HepG2 (cell line): ENCODE measurements around the gene CHKB. TPM values are rescaled to one million over a fixed set of nuclear protein-coding genes. Genes with fewer than 3 reads are reported as not detected.

ENCODE experiments used
- ATAC-seq: fragments of 200-7000 bp; cut with Tn5 transposase; 3 replicates; pipeline ENCODE4 v1.9.1; 2020; ENCODE audit warnings: mild to moderate bottlenecking, moderate library complexity
- BruUV-seq: library from RNA; stranded (reverse); fragments of 400-500 nt; replicated peaks from 2 replicates; lab custom pipeline; 2021; lab: Mats Ljungman, UMichigan
- CTCF ChIA-PET: fragments of 300-600 bp; formaldehyde crosslinking; extraction: SDS; loops from one replicate; lab custom pipeline; 2021; ENCODE audit warnings: low total read pairs, inconsistent platforms, low intra/inter-chr PET ratio; lab: Yijun Ruan, JAX
- POLR2A ChIA-PET: fragments of 350-600 bp; sonication (Branson Sonifier 250); formaldehyde crosslinking; loops from one replicate; lab custom pipeline; 2020; ENCODE audit warnings: antibody characterized with exemption, inconsistent platforms; lab: Yijun Ruan, JAX
- DNase-seq: peaks from one replicate; pipeline ENCODE4 v3.0.0-alpha.2; 2015; ENCODE audit warnings: low spot score
- FAIRE-seq: peaks from 3 replicates; lab custom pipeline; 2011; peaks lifted over from hg19 to GRCh38; lab: Jason Lieb, UNC
- H2AFZ ChIP-seq: one replicate; pipeline ENCODE4 v1.6.1; 2011; ENCODE audit warnings: low read length, inconsistent platforms
- H3K27ac ChIP-seq: fragments of 300-600 bp; 3 replicates; pipeline ENCODE4 v1.8.0; 2011; ENCODE audit warnings: mixed run types, mild to moderate bottlenecking, mixed read lengths, low read length, inconsistent platforms; ENCODE audit not compliant: insufficient read depth; ENCODE audit errors: extremely low read length
- H3K27me3 ChIP-seq, 2 experiments: fragments of 200-600 bp in 1 of 2; 2 replicates in 1 of 2; 3 replicates in 1 of 2; pipeline versions ENCODE4 v1.6.0 to v1.8.0; 2011; ENCODE audit warnings: low read length in 2 of 2, mild to moderate bottlenecking in 2 of 2, moderate library complexity in 2 of 2, inconsistent platforms in 1 of 2; ENCODE audit not compliant: insufficient read depth in 2 of 2, control insufficient read depth in 1 of 2
- H3K36me3 ChIP-seq, 2 experiments: fragments of 200-600 bp in 1 of 2; replicated peaks in 1 of 2; 2 replicates in 1 of 2; 3 replicates in 1 of 2; pipeline versions ENCODE4 v1.5.1 to v1.8.0; 2011; ENCODE audit warnings: low read length in 2 of 2, inconsistent platforms in 1 of 2; ENCODE audit not compliant: insufficient read depth in 2 of 2, control insufficient read depth in 1 of 2
- H3K4me1 ChIP-seq: 2 replicates; pipeline ENCODE4 v1.5.1; 2012; ENCODE audit warnings: low read length, inconsistent platforms; ENCODE audit not compliant: insufficient read depth
- H3K4me2 ChIP-seq: 2 replicates; pipeline ENCODE4 v1.6.0; 2011; ENCODE audit warnings: low read depth, low read length, inconsistent platforms
- H3K4me3 ChIP-seq, 3 experiments: fragments of 200-600 bp in 1 of 3; sonication (generic), shearing (Covaris generic) in 1 of 3; replicated peaks in 1 of 3; 2 replicates each; pipeline ENCODE4 v1.5.1; 2011 to 2016; ENCODE audit warnings: low read length in 3 of 3, inconsistent platforms in 2 of 3, low read depth in 2 of 3, mild to moderate bottlenecking in 2 of 3, control low read depth in 1 of 3, mixed read lengths in 1 of 3; ENCODE audit not compliant: insufficient read depth in 1 of 3
- H3K79me2 ChIP-seq: one replicate; pipeline ENCODE4 v1.6.1; 2011; ENCODE audit warnings: low read length, inconsistent platforms; ENCODE audit not compliant: insufficient read depth
- H3K9ac ChIP-seq: 2 replicates; pipeline ENCODE4 v1.6.0; 2011; ENCODE audit warnings: mild to moderate bottlenecking, low read depth, low read length, inconsistent platforms; ENCODE audit not compliant: insufficient read depth
- H3K9me3 ChIP-seq: 2 replicates; pipeline ENCODE4 v1.5.1; 2012; ENCODE audit warnings: mild to moderate bottlenecking, low read length
- H4K20me1 ChIP-seq: 2 replicates; pipeline ENCODE4 v1.6.0; 2011; ENCODE audit warnings: inconsistent platforms, mild to moderate bottlenecking, low read length, moderate library complexity; ENCODE audit not compliant: insufficient read depth
- EED ChIP-seq: sonication (generic); formaldehyde crosslinking; IDR thresholded peaks from 2 replicates; pipeline ENCODE4 v1.5.0; 2020; ENCODE audit warnings: mild to moderate bottlenecking, missing genetic modification reagents
- IRF1 ChIP-seq: sonication (generic); formaldehyde crosslinking; IDR thresholded peaks from 2 replicates; pipeline ENCODE4 v1.4.0; 2020; ENCODE audit warnings: low read depth, mild to moderate bottlenecking, missing genetic modification reagents
- MYNN ChIP-seq: sonication (generic); formaldehyde crosslinking; IDR thresholded peaks from 2 replicates; pipeline ENCODE4 v1.4.0; 2020; ENCODE audit warnings: mild to moderate bottlenecking, low read depth, missing genetic modification reagents
- MYPOP ChIP-seq: sonication (generic); formaldehyde crosslinking; IDR thresholded peaks from 2 replicates; pipeline ENCODE4 v1.8.1; 2023; ENCODE audit warnings: mild to moderate bottlenecking, moderate library complexity, missing genetic modification reagents
- NR2F1 ChIP-seq, 2 experiments: fragments of 450-650 bp in 1 of 2; formaldehyde crosslinking in 1 of 2; IDR thresholded peaks; 2 replicates each; pipeline versions ENCODE4 v1.5.0 to v1.6.1; 2016 to 2020; ENCODE audit warnings: mild to moderate bottlenecking in 1 of 2, missing compliant biosample characterization in 1 of 2, missing genetic modification reagents in 1 of 2, moderate library complexity in 1 of 2
- PCBP2 ChIP-seq: fragments of 200-400 bp; formaldehyde crosslinking; optimal IDR thresholded peaks from 2 replicates; pipeline ENCODE3; 2018; ENCODE audit warnings: low read length, low read depth; ENCODE audit not compliant: poor library complexity, severe bottlenecking
- RFXANK ChIP-seq: IDR thresholded peaks from 2 replicates; pipeline ENCODE4 v1.6.1; 2016
- TBP ChIP-seq: sonication (generic); formaldehyde crosslinking; IDR thresholded peaks from 2 replicates; pipeline ENCODE4 v1.5.0; 2020; ENCODE audit warnings: missing genetic modification reagents
- ZFP36 ChIP-seq: fragments of 150-350 bp; IDR thresholded peaks from 2 replicates; pipeline ENCODE4 v1.6.1; 2018; ENCODE audit warnings: borderline replicate concordance, low read length, low read depth; ENCODE audit not compliant: partially characterized antibody
- ZNF3 ChIP-seq: IDR thresholded peaks from 2 replicates; pipeline ENCODE4 v1.7.0; 2017; ENCODE audit warnings: inconsistent platforms
- ZNF331 ChIP-seq: sonication (generic); formaldehyde crosslinking; IDR thresholded peaks from 2 replicates; pipeline ENCODE4 v1.4.0; 2020; ENCODE audit warnings: missing genetic modification reagents
- ZNF333 ChIP-seq: sonication (generic); formaldehyde crosslinking; IDR thresholded peaks from 2 replicates; pipeline ENCODE4 v1.4.0; 2020; ENCODE audit warnings: mild to moderate bottlenecking, missing genetic modification reagents, borderline replicate concordance
- ZNF335 ChIP-seq: sonication (generic); formaldehyde crosslinking; IDR thresholded peaks from 2 replicates; pipeline ENCODE4 v1.4.0; 2020; ENCODE audit warnings: missing genetic modification reagents
- ZNF552 ChIP-seq: sonication (generic); formaldehyde crosslinking; IDR thresholded peaks from 2 replicates; pipeline ENCODE4 v1.9.0; 2022; ENCODE audit warnings: missing genetic modification reagents, mild to moderate bottlenecking, borderline replicate concordance
- ZNF749 ChIP-seq: sonication (generic); formaldehyde crosslinking; IDR thresholded peaks from 2 replicates; pipeline ENCODE4 v1.8.0; 2022; ENCODE audit warnings: mild to moderate bottlenecking, missing genetic modification reagents, moderate library complexity, borderline replicate concordance
- ZNF768 ChIP-seq: sonication (generic); formaldehyde crosslinking; IDR thresholded peaks from 2 replicates; pipeline ENCODE4 v1.4.0; 2020; ENCODE audit warnings: missing genetic modification reagents
- ZNF772 ChIP-seq: sonication (generic); formaldehyde crosslinking; IDR thresholded peaks from 2 replicates; pipeline ENCODE4 v1.5.0; 2020; ENCODE audit warnings: mild to moderate bottlenecking, missing genetic modification reagents
- ZSCAN12 ChIP-seq: sonication (generic); formaldehyde crosslinking; IDR thresholded peaks from 2 replicates; pipeline ENCODE4 v1.9.0; 2021; ENCODE audit warnings: mild to moderate bottlenecking, missing genetic modification reagents
- WGBS: methylation state at CpG from one replicate; pipeline ENCODE4 v1.1.6; 2017; ENCODE audit warnings: low lambda C conversion rate; 5-methylcytosine and 5-hydroxymethylcytosine counted together
- in situ Hi-C: cut with HindIII; loops from 2 replicates; pipeline ENCODE4 v1.10.0; 2017; ENCODE audit warnings: low pct_unique_long_range_greater_than_20kb; ENCODE audit not compliant: extremely low pct_ligation_motif_present
- intact Hi-C: fragments of 100-400 bp; cut with micrococcal nuclease; formaldehyde crosslinking; loops from one replicate; pipeline ENCODE4 v1.10.0; 2022; ENCODE audit not compliant: unreplicated experiment
- polyA plus RNA-seq, 8 experiments: library from polyadenylated mRNA; depleted of rRNA in 3 of 8; stranded (reverse) in 7 of 8; unstranded in 1 of 8; fragments of >200 nt; fragmentation: Illumina TruSeq in 4 of 8; extraction: Trizol in 4 of 8; gene quantifications; 2 replicates each; pipeline versions ENCODE4 v1.2.1 to v1.2.3, GENCODE V29; 2011 to 2016; ENCODE audit warnings: low read depth in 4 of 8, missing spikeins in 1 of 8, mixed read lengths in 1 of 8; ENCODE audit not compliant: insufficient read depth in 1 of 8
- total RNA-seq, 5 experiments: library from RNA; depleted of rRNA; stranded (reverse); fragments of >200 nt; fragmentation: Illumina TruSeq; extraction: Trizol; gene quantifications; 2 replicates each; pipeline ENCODE4 v1.2.3, GENCODE V29; 2016; ENCODE audit warnings: low read depth in 1 of 5

The CHKB gene
- total and polyA plus RNA-seq, 2 of the 13 experiments (the other 11 are each of a cell fraction or from before 2014, with no cell fraction given) = 24.5 to 42.7 TPM

- Histone ChIP-seq H3K4me1 (peaks cover 26% of the 10 kb centered on the region), H3K9me3 (no peaks in the 10 kb centered on the region), H4K20me1 (no peaks in the 10 kb centered on the region), H3K4me2 (no peak overlapping the region), H3K79me2 (no peaks in the 10 kb centered on the region), H3K27me3 (no peaks in the 10 kb centered on the region), H3K4me3 (no peak overlapping the region), H3K27ac (no peak overlapping the region), H3K36me3 (no peaks in the 10 kb centered on the region), H2AFZ (no peak overlapping the region), H3K9ac (no peak overlapping the region)
- TF ChIP-seq ZSCAN12 (CRISPR knock-in tag) (no peak), ZFP36 (no peak), ZNF768 (CRISPR knock-in tag) (no peak), RFXANK (CRISPR knock-in tag) (no peak), ZNF749 (CRISPR knock-in tag) (no peak)
- intact Hi-C loops (no loop called here), in situ Hi-C loops (no loop called here)
- no peak for ATAC-seq
- WGBS = 85% methylated on average over 4 of the region's 5 CpGs
- no peak for DNase-seq
- ChIA-PET CTCF (no interaction called here), POLR2A (no interaction called here)
- no TSS peak for BruUV-seq
- no peak for FAIRE-seq
These were observed 3.8 kb upstream of the CHKB start for GRCh38 chr22:50586416-50586815.

GRCh38 chr22:50585781-50586180 lies 3.1 kb upstream of the CHKB start:
- no TSS peak for BruUV-seq
- TF ChIP-seq MYNN (CRISPR knock-in tag) (no peak), NR2F1 (CRISPR knock-in tag; IDR thresholded peaks at IDR 0.05) (no peak), ZNF333 (CRISPR knock-in tag) (no peak), TBP (CRISPR knock-in tag) (no peak), PCBP2 (no peak), IRF1 (CRISPR knock-in tag) (no peak), ZNF772 (CRISPR knock-in tag) (no peak), ZNF3 (CRISPR knock-in tag) (no peak), EED (CRISPR knock-in tag) (no peak), ZNF335 (CRISPR knock-in tag) (no peak), MYPOP (CRISPR knock-in tag) (no peak), ZNF331 (CRISPR knock-in tag) (no peak), ZNF552 (CRISPR knock-in tag) (no peak)

More at GRCh38 chr22:50585781-50586180, 3.1 kb upstream of the CHKB start:
- Histone ChIP-seq H3K4me1 (peaks cover 32% of the 10 kb centered on the region), H4K20me1 (no peaks in the 10 kb centered on the region), H3K4me2 (no peak overlapping the region), H3K36me3 (no peaks in the 10 kb centered on the region), H3K27ac (no peak overlapping the region), H3K9me3 (no peaks in the 10 kb centered on the region), H3K27me3 (no peaks in the 10 kb centered on the region), H3K9ac (no peak overlapping the region), H3K4me3 (no peak overlapping the region), H3K79me2 (no peaks in the 10 kb centered on the region), H2AFZ (no peak overlapping the region)
- intact Hi-C loops (no loop called here), in situ Hi-C loops (no loop called here)
- DNase-seq (no peak), ATAC-seq (no peak), FAIRE-seq (no peak)
- CTCF ChIA-PET = no interaction called here
- POLR2A ChIA-PET = interaction anchor here (1.6 kb wide), 1 partner anchor 17 kb away, joined by 3 read pairs; no protein-coding TSS in a partner anchor
- WGBS = 96% methylated on average over 8 of the region's 8 CpGs
